ENCODE measurements around the gene COL18A1.
"Not testable (repeated sequence)": the region's sequence is repeated elsewhere in the genome, so short reads cannot be mapped to it uniquely, and the experiment has no call there.

COL18A1 gene

GRCh38 chr21:45442686-45443594 is 38.0 kb downstream of the COL18A1 start:
- DNase-seq (ENCODE audit: low spot score in 2 of 2); H3K4me1 ChIP-seq; H3K27me3 ChIP-seq (ENCODE audit: low read depth); H3K4me3 ChIP-seq; H3K36me3 ChIP-seq (replicated peaks); in situ Hi-C loops (cut with MboI; ENCODE audit: low sequenced_read_pairs); H3K9me3 ChIP-seq: not testable (repeated sequence)

DNA sequence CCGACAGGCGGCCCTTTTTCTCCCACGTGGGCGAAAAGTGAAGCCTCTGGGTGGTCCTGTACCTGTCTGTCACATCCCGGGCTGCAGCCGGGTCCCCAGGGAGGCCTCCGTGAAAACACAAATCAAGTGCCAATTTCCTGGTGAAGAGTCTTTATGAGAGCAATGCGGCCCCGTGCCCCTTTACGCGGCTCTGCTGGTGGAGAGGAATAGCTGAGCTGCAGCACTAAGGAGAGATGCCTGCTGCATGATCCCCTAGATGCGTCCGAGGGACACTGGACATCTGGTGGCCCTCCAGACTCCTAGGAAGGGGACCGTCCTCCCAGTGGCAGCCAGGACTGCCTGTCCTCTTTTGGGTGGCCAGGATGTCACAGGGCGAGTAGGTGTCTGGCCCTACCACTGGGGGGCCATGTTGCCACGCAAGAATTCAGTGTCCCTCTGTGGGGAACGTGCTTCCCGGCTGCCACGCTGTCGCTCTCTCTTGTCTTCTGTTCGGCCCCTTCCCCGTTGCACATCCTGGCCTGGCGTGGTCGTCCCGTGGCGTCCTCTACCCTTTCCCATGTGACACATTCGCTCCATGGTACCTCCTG is 38.7 kb downstream of the COL18A1 start:
- H3K4me3 ChIP-seq: no peak overlapping the region
- H3K27me3 ChIP-seq (ENCODE audit: low read depth): no peaks in the 10 kb centered on the region
- H3K4me1 ChIP-seq: no peaks in the 10 kb centered on the region
- no peak for DNase-seq (ENCODE audit: low spot score in 2 of 2)
- in situ Hi-C loops (cut with MboI; ENCODE audit: low sequenced_read_pairs): no loop called here
- peaks cover 8% of the 10 kb centered on the region for H3K9me3 ChIP-seq
- no peaks in the 10 kb centered on the region for H3K36me3 ChIP-seq (replicated peaks)

- no peaks in the 10 kb centered on the region for H3K4me1 ChIP-seq
- in situ Hi-C loops (cut with MboI; ENCODE audit: low sequenced_read_pairs): no loop called here
- no peak for DNase-seq (ENCODE audit: low spot score in 2 of 2)
- peaks cover 8% of the 10 kb centered on the region for H3K9me3 ChIP-seq
- no peak overlapping the region for H3K4me3 ChIP-seq
- H3K36me3 ChIP-seq (replicated peaks): no peaks in the 10 kb centered on the region
- no peaks in the 10 kb centered on the region for H3K27me3 ChIP-seq (ENCODE audit: low read depth)
These were observed 39.4 kb downstream of the COL18A1 start for GRCh38 chr21:45444385-45444784.

- in situ Hi-C loops (cut with MboI; ENCODE audit: low sequenced_read_pairs): no loop called here
- Histone ChIP-seq H3K4me3 (no peak overlapping the region), H3K36me3 (replicated peaks) (no peaks in the 10 kb centered on the region), H3K27me3 (ENCODE audit: low read depth) (no peaks in the 10 kb centered on the region), H3K4me1 (no peaks in the 10 kb centered on the region), H3K9me3 (peaks cover 8% of the 10 kb centered on the region)
- DNase-seq (ENCODE audit: low spot score in 2 of 2): no peak
These were observed 40.4 kb downstream of the COL18A1 start for GRCh38 chr21:45445369-45445768.

DNA sequence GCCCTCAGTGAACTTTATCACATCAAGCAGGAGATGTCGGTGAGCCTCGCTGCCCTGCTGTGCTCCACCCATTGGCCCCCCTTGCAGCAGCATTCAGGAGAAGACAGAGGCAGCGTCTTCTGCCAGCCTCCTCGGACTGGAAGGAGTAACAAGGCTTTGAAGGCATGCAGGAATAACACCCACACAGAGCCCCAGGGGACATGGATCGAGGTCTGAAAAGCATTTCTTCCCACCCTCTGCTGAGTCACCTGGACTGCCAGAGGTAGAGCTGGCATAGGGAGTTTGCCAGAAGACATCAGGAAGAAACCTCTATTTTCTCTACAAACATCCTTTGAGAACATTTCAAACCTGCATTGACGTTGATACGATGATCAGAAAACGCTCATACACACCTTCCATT is 42.9 kb downstream of the COL18A1 start:
- Histone ChIP-seq H3K4me1 (no peaks in the 10 kb centered on the region), H3K27me3 (ENCODE audit: low read depth) (no peaks in the 10 kb centered on the region), H3K9me3 (peaks cover 8% of the 10 kb centered on the region), H3K36me3 (replicated peaks) (no peaks in the 10 kb centered on the region), H3K4me3 (no peak overlapping the region)
- no peak for DNase-seq (ENCODE audit: low spot score in 2 of 2)
- in situ Hi-C loops (cut with MboI; ENCODE audit: low sequenced_read_pairs): no loop called here

DNA sequence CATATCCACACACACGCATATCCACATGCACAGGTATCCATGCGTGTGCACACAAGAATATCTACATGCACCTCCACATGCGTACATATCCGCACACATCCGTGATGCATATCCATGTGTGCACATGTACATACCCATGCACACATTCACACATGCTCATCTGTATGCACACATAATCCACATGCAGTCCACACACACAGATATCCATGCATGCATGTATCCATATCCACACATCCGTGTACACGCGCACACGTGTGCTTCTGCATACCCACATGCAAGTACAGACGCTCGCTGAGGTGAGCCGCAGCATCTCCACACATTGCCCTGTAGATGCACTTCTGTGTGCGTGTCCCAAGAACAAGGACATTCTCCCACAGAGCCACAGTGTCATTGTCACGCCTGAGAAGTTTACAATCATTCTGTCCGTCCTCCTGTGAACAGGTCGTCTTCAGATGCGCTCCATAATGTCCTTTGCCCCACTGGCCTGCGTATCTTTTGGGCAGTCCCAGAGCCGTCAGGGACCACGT is 43.4 kb downstream of the COL18A1 start:
- H3K4me3 ChIP-seq: no peak overlapping the region
- peaks cover 8% of the 10 kb centered on the region for H3K9me3 ChIP-seq
- no peaks in the 10 kb centered on the region for H3K27me3 ChIP-seq (ENCODE audit: low read depth)
- in situ Hi-C loops (cut with MboI; ENCODE audit: low sequenced_read_pairs): no loop called here
- H3K4me1 ChIP-seq: no peaks in the 10 kb centered on the region
- DNase-seq (ENCODE audit: low spot score in 2 of 2): no peak
- no peaks in the 10 kb centered on the region for H3K36me3 ChIP-seq (replicated peaks)

GRCh38 chr21:45448810-45449657 is 44.1 kb downstream of the COL18A1 start:
- Histone ChIP-seq H3K36me3 (replicated peaks) (no peaks in the 10 kb centered on the region), H3K9me3 (peaks cover 8% of the 10 kb centered on the region), H3K4me3 (no peak overlapping the region), H3K4me1 (no peaks in the 10 kb centered on the region), H3K27me3 (ENCODE audit: low read depth) (no peaks in the 10 kb centered on the region)
- in situ Hi-C loops (cut with MboI; ENCODE audit: low sequenced_read_pairs): no loop called here
- DNase-seq (ENCODE audit: low spot score in 2 of 2): no peak

DNA sequence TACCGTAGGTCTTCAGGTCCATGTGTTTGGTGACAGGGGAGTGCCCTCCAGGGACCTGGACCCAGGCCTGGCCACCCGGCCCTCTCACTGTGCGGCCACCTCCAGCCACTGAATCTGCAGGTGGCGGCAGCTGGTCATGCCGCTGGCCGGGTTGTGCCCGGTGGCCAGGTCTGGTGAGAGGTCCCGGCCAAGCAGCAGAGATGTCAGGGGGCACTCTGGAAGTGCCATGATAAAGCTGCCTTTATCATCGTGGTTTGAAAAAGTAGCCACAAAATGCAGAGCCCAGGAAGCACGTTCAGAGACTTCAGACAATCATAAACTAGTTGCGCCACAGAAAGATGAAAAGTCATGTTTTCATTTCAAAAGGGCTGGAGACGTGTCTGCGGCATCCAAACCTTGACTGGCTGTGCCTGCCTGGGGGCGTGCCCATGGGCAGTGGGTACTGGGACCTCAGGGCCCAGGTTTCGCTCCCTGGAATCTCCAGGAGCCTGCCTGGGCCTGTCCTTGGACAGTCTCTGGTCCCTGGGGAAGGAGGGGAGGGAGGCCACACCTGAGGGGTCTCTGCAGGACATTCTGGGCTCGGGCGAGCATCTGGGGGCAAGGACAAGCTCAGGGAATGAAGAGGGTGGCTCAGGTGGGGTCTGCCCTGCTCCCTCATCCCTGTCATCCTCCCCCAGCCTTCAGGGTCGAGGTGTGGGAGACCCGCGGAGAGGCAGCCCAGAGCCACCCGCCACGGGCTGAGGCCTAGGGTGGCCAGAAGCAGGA is 44.9 kb downstream of the COL18A1 start:
- in situ Hi-C loops (cut with MboI; ENCODE audit: low sequenced_read_pairs): no loop called here
- H3K9me3 ChIP-seq: peaks cover 8% of the 10 kb centered on the region
- H3K27me3 ChIP-seq (ENCODE audit: low read depth): no peaks in the 10 kb centered on the region
- no peaks in the 10 kb centered on the region for H3K36me3 ChIP-seq (replicated peaks)
- H3K4me3 ChIP-seq: no peak overlapping the region
- no peaks in the 10 kb centered on the region for H3K4me1 ChIP-seq
- no peak for DNase-seq (ENCODE audit: low spot score in 2 of 2)

GRCh38 chr21:45450423-45451090 is 45.6 kb downstream of the COL18A1 start:
- in situ Hi-C loops (cut with MboI; ENCODE audit: low sequenced_read_pairs): no loop called here
- no peaks in the 10 kb centered on the region for H3K36me3 ChIP-seq (replicated peaks)
- H3K27me3 ChIP-seq (ENCODE audit: low read depth): no peaks in the 10 kb centered on the region
- DNase-seq (ENCODE audit: low spot score in 2 of 2): no peak
- no peaks in the 10 kb centered on the region for H3K4me1 ChIP-seq
- H3K9me3 ChIP-seq: peaks cover 8% of the 10 kb centered on the region
- H3K4me3 ChIP-seq: no peak overlapping the region

GRCh38 chr21:45451091-45451740 is 46.3 kb downstream of the COL18A1 start:
- Histone ChIP-seq H3K4me1 (no peaks in the 10 kb centered on the region), H3K27me3 (ENCODE audit: low read depth) (no peaks in the 10 kb centered on the region), H3K36me3 (replicated peaks) (no peaks in the 10 kb centered on the region), H3K9me3 (peaks cover 6% of the 10 kb centered on the region), H3K4me3 (no peak overlapping the region)
- in situ Hi-C loops (cut with MboI; ENCODE audit: low sequenced_read_pairs): no loop called here
- DNase-seq (ENCODE audit: low spot score in 2 of 2): no peak

GRCh38 chr21:45451771-45452182 is 46.8 kb downstream of the COL18A1 start:
- peaks cover 1% of the 10 kb centered on the region for H3K9me3 ChIP-seq
- H3K4me3 ChIP-seq: no peak overlapping the region
- no peaks in the 10 kb centered on the region for H3K4me1 ChIP-seq
- no peaks in the 10 kb centered on the region for H3K27me3 ChIP-seq (ENCODE audit: low read depth)
- in situ Hi-C loops (cut with MboI; ENCODE audit: low sequenced_read_pairs): no loop called here
- H3K36me3 ChIP-seq (replicated peaks): no peaks in the 10 kb centered on the region
- DNase-seq (ENCODE audit: low spot score in 2 of 2): no peak

GRCh38 chr21:45452696-45453307 is 47.8 kb downstream of the COL18A1 start:
- in situ Hi-C loops (cut with MboI; ENCODE audit: low sequenced_read_pairs): no loop called here
- no peaks in the 10 kb centered on the region for H3K4me1 ChIP-seq

More at GRCh38 chr21:45452696-45453307, 47.8 kb downstream of the COL18A1 start:
- Histone ChIP-seq H3K36me3 (replicated peaks) (no peaks in the 10 kb centered on the region), H3K4me3 (no peak overlapping the region), H3K27me3 (ENCODE audit: low read depth) (no peaks in the 10 kb centered on the region), H3K9me3 (no peaks in the 10 kb centered on the region; the same call in 1 of the 2 replicates)
- no peak for DNase-seq (ENCODE audit: low spot score in 2 of 2)
